HepG2 (cell line): Measurements from ENCODE around the gene HTRA2. TPM values are rescaled to one million over a fixed set of nuclear protein-coding genes. Genes with fewer than 3 reads are reported as not detected.

Source experiments
- BCL6 ChIP-seq: IDR thresholded peaks from 2 replicates; pipeline ENCODE4 v1.6.1; 2016; ENCODE audit warnings: missing genetic modification reagents, missing compliant biosample characterization
- CBX1 ChIP-seq: IDR thresholded peaks from one replicate; pipeline ENCODE4 v1.6.1; 2016; ENCODE audit warnings: antibody characterized with exemption, low read depth
- FOXO4 ChIP-seq: sonication (generic); formaldehyde crosslinking; conservative IDR thresholded peaks from 2 replicates; pipeline ENCODE4 v1.8.1; 2023; ENCODE audit warnings: missing genetic modification reagents
- ISL2 ChIP-seq: sonication (generic); formaldehyde crosslinking; IDR thresholded peaks from 2 replicates; pipeline ENCODE4 v1.5.0; 2020; ENCODE audit warnings: missing genetic modification reagents
- KLF13 ChIP-seq: sonication (generic); formaldehyde crosslinking; IDR thresholded peaks from 2 replicates; pipeline ENCODE4 v1.4.0; 2020; ENCODE audit warnings: mild to moderate bottlenecking, missing genetic modification reagents
- KMT2A ChIP-seq: sonication (generic); formaldehyde crosslinking; IDR thresholded peaks from 2 replicates; pipeline ENCODE4 v1.4.0; 2020; ENCODE audit warnings: missing genetic modification reagents
- NFE2L1 ChIP-seq: sonication (generic); formaldehyde crosslinking; IDR thresholded peaks from 2 replicates; pipeline ENCODE4 v1.4.0; 2020; ENCODE audit warnings: missing genetic modification reagents, mild to moderate bottlenecking, borderline replicate concordance
- PPARG ChIP-seq: conservative IDR thresholded peaks from 2 replicates; pipeline ENCODE4 v1.6.1; 2016; ENCODE audit warnings: missing biosample characterization, missing genetic modification reagents
- RAD51 ChIP-seq: fragments of 450-650 bp; IDR thresholded peaks from 2 replicates; pipeline ENCODE4 v1.6.1; 2016; ENCODE audit warnings: borderline replicate concordance
- STAT5B ChIP-seq: sonication (generic); formaldehyde crosslinking; IDR thresholded peaks from 2 replicates; pipeline ENCODE4 v1.4.0; 2020; ENCODE audit warnings: missing genetic modification reagents
- TEAD2 ChIP-seq: sonication (generic); formaldehyde crosslinking; IDR thresholded peaks from 2 replicates; pipeline ENCODE4 v1.9.0; 2021; ENCODE audit warnings: missing genetic modification reagents
- ZNF138 ChIP-seq: sonication (generic); formaldehyde crosslinking; IDR thresholded peaks from 2 replicates; pipeline ENCODE4 v1.5.0; 2020; ENCODE audit warnings: mild to moderate bottlenecking, low read depth, missing genetic modification reagents
- ZNF333 ChIP-seq: sonication (generic); formaldehyde crosslinking; IDR thresholded peaks from 2 replicates; pipeline ENCODE4 v1.4.0; 2020; ENCODE audit warnings: mild to moderate bottlenecking, missing genetic modification reagents, borderline replicate concordance
- ZNF646 ChIP-seq: sonication (generic); formaldehyde crosslinking; IDR thresholded peaks from 2 replicates; pipeline ENCODE4 v1.9.0; 2021; ENCODE audit warnings: mild to moderate bottlenecking, missing genetic modification reagents
- ZNF788 ChIP-seq: sonication (generic); formaldehyde crosslinking; IDR thresholded peaks from 2 replicates; pipeline ENCODE4 v1.5.0; 2020; ENCODE audit warnings: mild to moderate bottlenecking, missing genetic modification reagents, borderline replicate concordance
- ZSCAN25 ChIP-seq: sonication (generic); formaldehyde crosslinking; IDR thresholded peaks from 2 replicates; pipeline ENCODE4 v1.8.0; 2022; ENCODE audit warnings: mild to moderate bottlenecking, missing genetic modification reagents
- polyA plus RNA-seq, 8 experiments: library from polyadenylated mRNA; depleted of rRNA in 3 of 8; stranded (reverse) in 7 of 8; unstranded in 1 of 8; fragments of >200 nt; fragmentation: Illumina TruSeq in 4 of 8; extraction: Trizol in 4 of 8; gene quantifications; 2 replicates each; pipeline versions ENCODE4 v1.2.1 to v1.2.3, GENCODE V29; 2011 to 2016; ENCODE audit warnings: low read depth in 4 of 8, missing spikeins in 1 of 8, mixed read lengths in 1 of 8; ENCODE audit not compliant: insufficient read depth in 1 of 8
- total RNA-seq, 5 experiments: library from RNA; depleted of rRNA; stranded (reverse); fragments of >200 nt; fragmentation: Illumina TruSeq; extraction: Trizol; gene quantifications; 2 replicates each; pipeline ENCODE4 v1.2.3, GENCODE V29; 2016; ENCODE audit warnings: low read depth in 1 of 5
- TF ChIP-seq, protein P1 (sequence below): sonication (generic); formaldehyde crosslinking; IDR thresholded peaks from 2 replicates; pipeline ENCODE4 v1.5.0; 2020; ENCODE audit warnings: missing genetic modification reagents, mild to moderate bottlenecking, borderline replicate concordance
- TF ChIP-seq, protein P2 (sequence below): IDR thresholded peaks from 2 replicates; pipeline ENCODE4 v1.6.1; 2012; ENCODE audit warnings: low read depth, low read length, improper control_type of control experiment

HTRA2 gene
- total and polyA plus RNA-seq, 2 of the 13 experiments (the other 11 are each of a cell fraction or from before 2014, with no cell fraction given): 47.7 to 50.3 TPM

DNA sequence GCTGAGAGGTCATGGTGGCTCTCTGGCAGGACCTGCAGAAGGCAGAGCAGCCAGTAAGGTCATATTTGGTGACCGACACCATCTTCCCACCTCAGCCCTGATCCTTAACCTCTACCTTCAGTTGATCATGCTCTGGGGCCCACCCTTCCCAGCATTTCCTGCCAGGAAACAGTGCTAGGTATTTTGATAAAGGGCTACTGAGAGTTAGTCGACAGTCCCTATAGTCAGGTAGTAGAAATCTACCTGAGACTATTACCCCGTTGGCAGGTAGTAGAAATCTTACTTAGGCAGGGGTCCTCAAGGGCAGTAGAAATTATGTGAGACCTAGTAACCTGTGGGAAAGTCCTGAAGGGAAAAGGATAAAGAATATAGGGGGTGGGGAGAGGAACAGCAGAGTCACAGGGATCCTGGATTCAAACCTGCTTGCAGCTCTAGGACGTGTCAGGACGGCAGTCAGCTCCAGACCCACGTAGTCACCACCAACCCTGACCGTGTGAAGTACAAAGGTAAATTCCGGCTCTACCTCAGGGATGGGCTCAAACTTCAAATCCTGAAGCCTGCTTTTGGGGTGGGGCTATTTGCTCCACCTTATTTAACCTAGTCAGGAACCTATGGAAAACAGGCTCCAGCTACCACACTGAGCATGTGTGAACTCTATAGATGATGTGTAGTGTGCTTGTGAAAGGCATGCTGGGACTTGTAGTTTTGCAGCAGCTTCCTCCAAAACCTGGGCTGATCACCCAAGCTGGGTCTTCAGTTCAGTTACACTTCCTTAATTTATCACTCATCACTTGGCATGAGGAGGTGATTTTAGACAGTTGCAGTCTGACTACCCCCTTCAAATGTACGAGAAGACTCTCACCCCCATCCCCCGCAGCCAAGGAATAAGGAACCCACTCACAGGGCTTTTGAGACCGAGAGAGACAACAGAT, 3.8 kb upstream of the HTRA2 start, which contains the start of gene DQX1 (continued):
- TF ChIP-seq FOXO4 (CRISPR knock-in tag) (no peak), TEAD2 (no peak), NFE2L1 (CRISPR knock-in tag) (no peak), ISL2 (CRISPR knock-in tag) (0 out of 2 replicates have a peak, but pooled peaks have one; percentile 42), ZNF646 (CRISPR knock-in tag) (no peak), ZNF333 (CRISPR knock-in tag) (no peak), CBX1 (no peak), KLF13 (CRISPR knock-in tag) (no peak), ZSCAN25 (CRISPR knock-in tag) (peak; percentile 65), STAT5B (peak; percentile 22; the same call in 1 of the 2 replicates), ZNF138 (CRISPR knock-in tag) (peak; percentile 77; the same call in 1 of the 2 replicates), ZNF788 (CRISPR knock-in tag) (peak; percentile 83; the same call in 1 of the 2 replicates), PPARG (CRISPR knock-in tag) (peak; percentile 81; the same call in 1 of the 2 replicates), KMT2A (CRISPR knock-in tag) (peak; percentile 50), RAD51 (no peak), BCL6 (peak; percentile 39; the same call in 1 of the 2 replicates)
- TF ChIP-seq, protein P1, sequence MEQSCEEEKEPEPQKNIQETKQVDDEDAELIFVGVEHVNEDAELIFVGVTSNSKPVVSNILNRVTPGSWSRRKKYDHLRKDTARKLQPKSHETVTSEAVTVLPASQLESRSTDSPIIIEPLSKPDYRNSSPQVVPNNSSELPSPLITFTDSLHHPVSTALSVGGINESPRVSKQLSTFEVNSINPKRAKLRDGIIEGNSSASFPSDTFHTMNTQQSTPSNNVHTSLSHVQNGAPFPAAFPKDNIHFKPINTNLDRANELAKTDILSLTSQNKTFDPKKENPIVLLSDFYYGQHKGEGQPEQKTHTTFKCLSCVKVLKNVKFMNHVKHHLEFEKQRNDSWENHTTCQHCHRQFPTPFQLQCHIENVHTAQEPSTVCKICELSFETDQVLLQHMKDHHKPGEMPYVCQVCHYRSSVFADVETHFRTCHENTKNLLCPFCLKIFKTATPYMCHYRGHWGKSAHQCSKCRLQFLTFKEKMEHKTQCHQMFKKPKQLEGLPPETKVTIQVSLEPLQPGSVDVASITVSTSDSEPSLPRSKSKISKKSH (CRISPR knock-in tag): no peak
- TF ChIP-seq, protein P2, sequence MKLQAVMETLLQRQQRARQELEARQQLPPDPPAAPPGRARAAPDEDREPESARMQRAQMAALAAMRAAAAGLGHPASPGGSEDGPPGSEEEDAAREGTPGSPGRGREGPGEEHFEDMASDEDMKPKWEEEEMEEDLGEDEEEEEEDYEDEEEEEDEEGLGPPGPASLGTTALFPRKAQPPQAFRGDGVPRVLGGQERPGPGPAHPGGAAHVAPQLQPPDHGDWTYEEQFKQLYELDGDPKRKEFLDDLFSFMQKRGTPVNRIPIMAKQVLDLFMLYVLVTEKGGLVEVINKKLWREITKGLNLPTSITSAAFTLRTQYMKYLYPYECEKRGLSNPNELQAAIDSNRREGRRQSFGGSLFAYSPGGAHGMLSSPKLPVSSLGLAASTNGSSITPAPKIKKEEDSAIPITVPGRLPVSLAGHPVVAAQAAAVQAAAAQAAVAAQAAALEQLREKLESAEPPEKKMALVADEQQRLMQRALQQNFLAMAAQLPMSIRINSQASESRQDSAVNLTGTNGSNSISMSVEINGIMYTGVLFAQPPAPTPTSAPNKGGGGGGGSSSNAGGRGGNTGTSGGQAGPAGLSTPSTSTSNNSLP: no peak
